Measurements from ENCODE around the gene MAP1LC3B2.

The MAP1LC3B2 gene

GRCh38 chr12:116600959-116601918, 42.1 kb downstream of the MAP1LC3B2 start:
- ATAC-seq: peak; percentile 22; the same call in 2 of the 3 replicates
- TF ChIP-seq, protein P1, sequence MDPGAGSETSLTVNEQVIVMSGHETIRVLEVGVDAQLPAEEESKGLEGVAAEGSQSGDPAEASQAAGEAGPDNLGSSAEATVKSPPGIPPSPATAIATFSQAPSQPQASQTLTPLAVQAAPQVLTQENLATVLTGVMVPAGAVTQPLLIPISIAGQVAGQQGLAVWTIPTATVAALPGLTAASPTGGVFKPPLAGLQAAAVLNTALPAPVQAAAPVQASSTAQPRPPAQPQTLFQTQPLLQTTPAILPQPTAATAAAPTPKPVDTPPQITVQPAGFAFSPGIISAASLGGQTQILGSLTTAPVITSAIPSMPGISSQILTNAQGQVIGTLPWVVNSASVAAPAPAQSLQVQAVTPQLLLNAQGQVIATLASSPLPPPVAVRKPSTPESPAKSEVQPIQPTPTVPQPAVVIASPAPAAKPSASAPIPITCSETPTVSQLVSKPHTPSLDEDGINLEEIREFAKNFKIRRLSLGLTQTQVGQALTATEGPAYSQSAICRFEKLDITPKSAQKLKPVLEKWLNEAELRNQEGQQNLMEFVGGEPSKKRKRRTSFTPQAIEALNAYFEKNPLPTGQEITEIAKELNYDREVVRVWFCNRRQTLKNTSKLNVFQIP (CRISPR knock-in tag; IDR thresholded peaks at IDR 0.05; ENCODE audit: borderline replicate concordance, low read depth): no peak
- TF ChIP-seq SNAI2 (CRISPR knock-in tag; IDR thresholded peaks at IDR 0.05) (no peak), PATZ1 (CRISPR knock-in tag; IDR thresholded peaks at IDR 0.05; ENCODE audit: borderline replicate concordance) (no peak), ZFP30 (CRISPR knock-in tag; IDR thresholded peaks at IDR 0.05) (no peak), CSDC2 (CRISPR knock-in tag; IDR thresholded peaks at IDR 0.05) (no peak), ARNTL (CRISPR knock-in tag; IDR thresholded peaks at IDR 0.05; ENCODE audit: borderline replicate concordance, low read depth) (no peak), ESRRG (CRISPR knock-in tag; IDR thresholded peaks at IDR 0.05) (no peak), ZNF8 (CRISPR knock-in tag; IDR thresholded peaks at IDR 0.05) (no peak), PPARA (CRISPR knock-in tag; IDR thresholded peaks at IDR 0.05; ENCODE audit: borderline replicate concordance) (no peak), BACH2 (CRISPR knock-in tag; IDR thresholded peaks at IDR 0.05; ENCODE audit: borderline replicate concordance) (no peak), RARB (CRISPR knock-in tag; IDR thresholded peaks at IDR 0.05) (no peak), ISL1 (CRISPR knock-in tag; IDR thresholded peaks at IDR 0.05) (no peak), ZNF565 (CRISPR knock-in tag; conservative IDR thresholded peaks at IDR 0.05; ENCODE audit: low read depth) (no peak), OSR1 (CRISPR knock-in tag; IDR thresholded peaks at IDR 0.05) (no peak), ZNF70 (CRISPR knock-in tag; IDR thresholded peaks at IDR 0.05) (no peak), CSRNP3 (CRISPR knock-in tag; IDR thresholded peaks at IDR 0.05) (no peak), GLIS3 (CRISPR knock-in tag; IDR thresholded peaks at IDR 0.05) (no peak), ZFP3 (CRISPR knock-in tag; IDR thresholded peaks at IDR 0.05) (no peak)
- TF ChIP-seq, protein P2, sequence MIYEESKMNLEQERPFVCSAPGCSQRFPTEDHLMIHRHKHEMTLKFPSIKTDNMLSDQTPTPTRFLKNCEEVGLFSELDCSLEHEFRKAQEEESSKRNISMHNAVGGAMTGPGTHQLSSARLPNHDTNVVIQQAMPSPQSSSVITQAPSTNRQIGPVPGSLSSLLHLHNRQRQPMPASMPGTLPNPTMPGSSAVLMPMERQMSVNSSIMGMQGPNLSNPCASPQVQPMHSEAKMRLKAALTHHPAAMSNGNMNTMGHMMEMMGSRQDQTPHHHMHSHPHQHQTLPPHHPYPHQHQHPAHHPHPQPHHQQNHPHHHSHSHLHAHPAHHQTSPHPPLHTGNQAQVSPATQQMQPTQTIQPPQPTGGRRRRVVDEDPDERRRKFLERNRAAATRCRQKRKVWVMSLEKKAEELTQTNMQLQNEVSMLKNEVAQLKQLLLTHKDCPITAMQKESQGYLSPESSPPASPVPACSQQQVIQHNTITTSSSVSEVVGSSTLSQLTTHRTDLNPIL (CRISPR knock-in tag; IDR thresholded peaks at IDR 0.05; ENCODE audit: low read depth): no peak
- TF ChIP-seq, protein P3, sequence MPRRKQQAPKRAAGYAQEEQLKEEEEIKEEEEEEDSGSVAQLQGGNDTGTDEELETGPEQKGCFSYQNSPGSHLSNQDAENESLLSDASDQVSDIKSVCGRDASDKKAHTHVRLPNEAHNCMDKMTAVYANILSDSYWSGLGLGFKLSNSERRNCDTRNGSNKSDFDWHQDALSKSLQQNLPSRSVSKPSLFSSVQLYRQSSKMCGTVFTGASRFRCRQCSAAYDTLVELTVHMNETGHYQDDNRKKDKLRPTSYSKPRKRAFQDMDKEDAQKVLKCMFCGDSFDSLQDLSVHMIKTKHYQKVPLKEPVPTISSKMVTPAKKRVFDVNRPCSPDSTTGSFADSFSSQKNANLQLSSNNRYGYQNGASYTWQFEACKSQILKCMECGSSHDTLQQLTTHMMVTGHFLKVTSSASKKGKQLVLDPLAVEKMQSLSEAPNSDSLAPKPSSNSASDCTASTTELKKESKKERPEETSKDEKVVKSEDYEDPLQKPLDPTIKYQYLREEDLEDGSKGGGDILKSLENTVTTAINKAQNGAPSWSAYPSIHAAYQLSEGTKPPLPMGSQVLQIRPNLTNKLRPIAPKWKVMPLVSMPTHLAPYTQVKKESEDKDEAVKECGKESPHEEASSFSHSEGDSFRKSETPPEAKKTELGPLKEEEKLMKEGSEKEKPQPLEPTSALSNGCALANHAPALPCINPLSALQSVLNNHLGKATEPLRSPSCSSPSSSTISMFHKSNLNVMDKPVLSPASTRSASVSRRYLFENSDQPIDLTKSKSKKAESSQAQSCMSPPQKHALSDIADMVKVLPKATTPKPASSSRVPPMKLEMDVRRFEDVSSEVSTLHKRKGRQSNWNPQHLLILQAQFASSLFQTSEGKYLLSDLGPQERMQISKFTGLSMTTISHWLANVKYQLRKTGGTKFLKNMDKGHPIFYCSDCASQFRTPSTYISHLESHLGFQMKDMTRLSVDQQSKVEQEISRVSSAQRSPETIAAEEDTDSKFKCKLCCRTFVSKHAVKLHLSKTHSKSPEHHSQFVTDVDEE (CRISPR knock-in tag; IDR thresholded peaks at IDR 0.05): no peak

DNA sequence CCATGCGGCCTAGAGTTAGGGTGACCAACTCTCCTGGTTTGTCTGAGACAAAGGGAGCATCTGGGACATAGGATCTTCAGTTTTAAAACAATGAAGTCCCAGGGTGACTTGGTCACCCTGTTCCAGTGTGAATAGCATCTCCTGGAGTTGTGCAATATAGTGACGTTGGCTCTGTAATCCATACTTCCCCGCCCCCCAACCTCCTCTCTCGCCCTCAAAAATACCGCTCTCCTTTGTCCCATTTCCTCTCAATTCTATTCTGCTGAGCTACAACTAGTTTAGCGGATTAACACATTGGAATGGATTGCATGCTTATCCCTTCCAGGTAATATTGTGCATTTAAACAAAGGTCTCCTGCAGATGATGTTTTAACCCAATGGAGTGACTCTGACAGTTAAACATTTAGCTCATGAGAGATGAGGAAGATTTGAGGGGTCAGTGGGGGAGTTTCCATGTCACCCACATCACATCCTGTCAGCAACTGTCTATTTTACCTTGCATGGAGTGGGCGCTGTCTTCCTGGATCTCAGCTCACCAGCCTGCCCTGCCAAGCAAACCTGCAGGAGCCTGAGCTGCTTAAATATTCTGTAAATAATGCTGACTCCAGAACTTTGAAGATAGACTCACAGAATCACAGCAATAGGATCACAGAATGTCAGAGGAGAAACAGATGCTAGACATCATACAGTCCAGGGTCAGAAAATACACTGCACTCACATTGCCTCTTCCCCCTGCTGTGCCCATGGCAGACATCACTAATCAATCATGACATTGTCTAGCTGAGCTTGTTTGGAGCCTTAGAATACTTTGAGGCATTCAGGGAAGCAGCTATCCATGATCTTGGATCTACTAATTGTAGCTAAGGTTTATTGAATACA, 43.0 kb downstream of the MAP1LC3B2 start:
- no peak for ATAC-seq
- TF ChIP-seq CSDC2 (CRISPR knock-in tag; IDR thresholded peaks at IDR 0.05) (no peak), CSRNP3 (CRISPR knock-in tag; IDR thresholded peaks at IDR 0.05) (no peak), TCF4 (CRISPR knock-in tag; IDR thresholded peaks at IDR 0.05; ENCODE audit: borderline replicate concordance) (no peak), SNAI2 (CRISPR knock-in tag; IDR thresholded peaks at IDR 0.05) (no peak), OSR1 (CRISPR knock-in tag; IDR thresholded peaks at IDR 0.05) (no peak), ZFP3 (CRISPR knock-in tag; IDR thresholded peaks at IDR 0.05) (no peak), ZC3H10 (CRISPR knock-in tag; IDR thresholded peaks at IDR 0.05) (no peak), GLIS3 (CRISPR knock-in tag; IDR thresholded peaks at IDR 0.05) (no peak)
- TF ChIP-seq, protein P2 (CRISPR knock-in tag; IDR thresholded peaks at IDR 0.05; ENCODE audit: low read depth): no peak
